ENCODE results near the gene PPDPF.

GRCh38 chr20:63525185-63525584 lies 4.6 kb downstream of the PPDPF start:
- TF ChIP-seq, protein P1, sequence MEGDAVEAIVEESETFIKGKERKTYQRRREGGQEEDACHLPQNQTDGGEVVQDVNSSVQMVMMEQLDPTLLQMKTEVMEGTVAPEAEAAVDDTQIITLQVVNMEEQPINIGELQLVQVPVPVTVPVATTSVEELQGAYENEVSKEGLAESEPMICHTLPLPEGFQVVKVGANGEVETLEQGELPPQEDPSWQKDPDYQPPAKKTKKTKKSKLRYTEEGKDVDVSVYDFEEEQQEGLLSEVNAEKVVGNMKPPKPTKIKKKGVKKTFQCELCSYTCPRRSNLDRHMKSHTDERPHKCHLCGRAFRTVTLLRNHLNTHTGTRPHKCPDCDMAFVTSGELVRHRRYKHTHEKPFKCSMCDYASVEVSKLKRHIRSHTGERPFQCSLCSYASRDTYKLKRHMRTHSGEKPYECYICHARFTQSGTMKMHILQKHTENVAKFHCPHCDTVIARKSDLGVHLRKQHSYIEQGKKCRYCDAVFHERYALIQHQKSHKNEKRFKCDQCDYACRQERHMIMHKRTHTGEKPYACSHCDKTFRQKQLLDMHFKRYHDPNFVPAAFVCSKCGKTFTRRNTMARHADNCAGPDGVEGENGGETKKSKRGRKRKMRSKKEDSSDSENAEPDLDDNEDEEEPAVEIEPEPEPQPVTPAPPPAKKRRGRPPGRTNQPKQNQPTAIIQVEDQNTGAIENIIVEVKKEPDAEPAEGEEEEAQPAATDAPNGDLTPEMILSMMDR (conservative IDR thresholded peaks at IDR 0.05): no peak
- TF ChIP-seq EZH2 (IDR thresholded peaks at IDR 0.05; ENCODE audit: low read depth): no peak

Measured in PC-9 (cell line).